CD14-positive monocyte (primary cell): ENCODE measurements around the gene KLHL14. TPM values are rescaled to one million over a fixed set of nuclear protein-coding genes. Genes with fewer than 3 reads are reported as not detected.

Source experiments
- DNase-seq, 3 donors: peaks; one replicate each; pipeline ENCODE4 v3.0.0-alpha.2; 2011 to 2022
- H2AFZ ChIP-seq: 2 replicates; pipeline ENCODE4 v1.6.0; 2012; ENCODE audit warnings: mild to moderate bottlenecking, low read depth, low read length, inconsistent platforms; ENCODE audit not compliant: insufficient read depth, poor library complexity, severe bottlenecking
- H3K27ac ChIP-seq, 2 donors: 1 replicate in 1 of 2; 2 replicates in 1 of 2; pipeline ENCODE4 v1.5.1; 2012 to 2013; ENCODE audit warnings: low read length in 2 of 2, control low read depth in 1 of 2, inconsistent platforms in 1 of 2, low read depth in 1 of 2, mild to moderate bottlenecking in 1 of 2
- H3K27me3 ChIP-seq, 2 donors: one replicate each; pipeline versions ENCODE4 v1.6.0 to v1.6.1; 2011 to 2013; ENCODE audit warnings: low read length in 2 of 2; ENCODE audit not compliant: control insufficient read depth in 2 of 2, insufficient read depth in 2 of 2
- H3K36me3 ChIP-seq, 2 donors: replicated peaks in 1 of 2; 1 replicate in 1 of 2; 2 replicates in 1 of 2; pipeline versions ENCODE4 v1.5.1 to v1.6.1; 2012 to 2013; ENCODE audit warnings: low read length in 2 of 2, control low read depth in 1 of 2, inconsistent platforms in 1 of 2, mild to moderate bottlenecking in 1 of 2; ENCODE audit not compliant: insufficient read depth in 2 of 2, control insufficient read depth in 1 of 2
- H3K4me1 ChIP-seq, 2 donors: 1 replicate in 1 of 2; 2 replicates in 1 of 2; pipeline versions ENCODE4 v1.5.1 to v1.6.1; 2012 to 2013; ENCODE audit warnings: low read length in 2 of 2, control low read depth in 1 of 2, inconsistent platforms in 1 of 2, mild to moderate bottlenecking in 1 of 2, moderate library complexity in 1 of 2; ENCODE audit not compliant: insufficient read depth in 2 of 2, control insufficient read depth in 1 of 2
- H3K4me2 ChIP-seq: replicated peaks from 2 replicates; pipeline ENCODE3; 2012; ENCODE audit warnings: low read length, moderate library complexity, mild to moderate bottlenecking; ENCODE audit not compliant: poor library complexity, severe bottlenecking; ENCODE audit errors: extremely low read depth
- H3K4me3 ChIP-seq, 3 experiments: fragments of 200-600 bp in 1 of 3; sonication (generic) in 1 of 3; replicated peaks in 1 of 3; 1 replicate in 2 of 3; 2 replicates in 1 of 3; pipeline ENCODE4 v1.5.1; 2011 to 2013; ENCODE audit warnings: low read length in 3 of 3, mild to moderate bottlenecking in 3 of 3, control low read depth in 2 of 3, low read depth in 2 of 3, inconsistent platforms in 1 of 3, moderate library complexity in 1 of 3
- H3K79me2 ChIP-seq: 2 replicates; pipeline ENCODE4 v1.6.0; 2012; ENCODE audit warnings: mild to moderate bottlenecking, control low read depth, inconsistent platforms, low read length, moderate library complexity; ENCODE audit not compliant: insufficient read depth
- H3K9ac ChIP-seq: 2 replicates; pipeline ENCODE4 v1.6.0; 2017; ENCODE audit warnings: low read length, mild to moderate bottlenecking; ENCODE audit not compliant: insufficient read depth, poor library complexity, severe bottlenecking
- H3K9me3 ChIP-seq, 2 donors: replicated peaks in 1 of 2; 1 replicate in 1 of 2; 2 replicates in 1 of 2; pipeline versions ENCODE4 v1.5.1 to v1.6.1; 2012 to 2013; ENCODE audit warnings: low read length in 2 of 2, control low read depth in 1 of 2; ENCODE audit not compliant: control insufficient read depth in 1 of 2, insufficient read depth in 1 of 2
- H4K20me1 ChIP-seq: 2 replicates; pipeline ENCODE4 v1.6.0; 2012; ENCODE audit warnings: mild to moderate bottlenecking, low read length, control low read depth, moderate library complexity; ENCODE audit not compliant: insufficient read depth
- H3K27ac Mint-ChIP-seq, 7 donors: one replicate each; pipeline ENCODE4 v1.8.0; 2020; ENCODE audit warnings: mild to moderate bottlenecking in 7 of 7, mixed read lengths in 7 of 7, moderate library complexity in 6 of 7, inconsistent platforms in 2 of 7
- H3K27me3 Mint-ChIP-seq, 3 donors: one replicate each; pipeline ENCODE4 v1.8.0; 2021 to 2022; ENCODE audit warnings: low read depth in 3 of 3, mild to moderate bottlenecking in 3 of 3, mixed read lengths in 3 of 3, moderate library complexity in 3 of 3, inconsistent platforms in 1 of 3
- H3K36me3 Mint-ChIP-seq, 2 donors: one replicate each; pipeline ENCODE4 v1.8.0; 2020; ENCODE audit warnings: mixed read lengths in 2 of 2, inconsistent platforms in 1 of 2, mild to moderate bottlenecking in 1 of 2
- H3K4me1 Mint-ChIP-seq: one replicate; pipeline ENCODE4 v1.8.0; 2020; ENCODE audit warnings: mild to moderate bottlenecking, mixed read lengths
- H3K4me3 Mint-ChIP-seq, 2 donors: one replicate each; pipeline ENCODE4 v1.8.0; 2020; ENCODE audit warnings: mild to moderate bottlenecking in 2 of 2, mixed read lengths in 2 of 2, moderate library complexity in 1 of 2
- H3K9me3 Mint-ChIP-seq, 7 donors: one replicate each; pipeline ENCODE4 v1.8.0; 2020 to 2022; ENCODE audit warnings: mixed read lengths in 7 of 7, mild to moderate bottlenecking in 6 of 7, moderate library complexity in 6 of 7, inconsistent platforms in 2 of 7
- CTCF ChIP-seq: fragments of 200-600 bp; IDR thresholded peaks from one replicate; pipeline ENCODE4 v1.8.0; 2022; ENCODE audit warnings: antibody characterized with exemption, mild to moderate bottlenecking
- WGBS: methylation state at CpG from one replicate; pipeline ENCODE4 v1.1.5; 2013; ENCODE audit warnings: missing lambda C conversion rate; ENCODE audit not compliant: insufficient coverage; 5-methylcytosine and 5-hydroxymethylcytosine counted together
- intact Hi-C, 2 donors: fragments of 100-400 bp; cut with micrococcal nuclease; formaldehyde crosslinking; loops; one replicate each; pipeline versions ENCODE4 v1.15.0 to v1.15.1; 2023
- polyA plus RNA-seq, 3 donors: library from polyadenylated mRNA; depleted of rRNA in 1 of 3; unstranded in 2 of 3; stranded (reverse) in 1 of 3; fragments of 300-500 nt in 2 of 3; fragments of >200 nt in 1 of 3; fragmentation: Illumina TruSeq in 2 of 3; gene quantifications; 1 replicate in 2 of 3; 2 replicates in 1 of 3; pipeline ENCODE4 v1.2.3, GENCODE V29; 2012 to 2021

KLHL14 gene
- polyA plus RNA-seq, 3 donors = 0.08 TPM; not detected in 2

GRCh38 chr18:32730068-32730467 is 42.8 kb downstream of the KLHL14 start:
- Histone ChIP-seq H3K4me1 (no peaks in the 10 kb centered on the region), H3K9ac (no peak overlapping the region), H3K4me2 (no peak overlapping the region), H4K20me1 (no peaks in the 10 kb centered on the region), H3K27me3 (no peaks in the 10 kb centered on the region), H3K36me3 (no peaks in the 10 kb centered on the region), H3K4me3 (peak overlapping the region in 1 of 3 experiments; percentile 2), H3K79me2 (no peaks in the 10 kb centered on the region), H2AFZ (no peak overlapping the region), H3K9me3 (no peaks in the 10 kb centered on the region), H3K27ac (no peak overlapping the region)
- intact Hi-C loops = no loop called here
- peaks cover 2% of the 10 kb centered on the region for H3K4me1 Mint-ChIP-seq
- no peak overlapping the region for H3K27ac Mint-ChIP-seq
- no peak for DNase-seq
- H3K36me3 Mint-ChIP-seq = no peaks in the 10 kb centered on the region
- H3K9me3 Mint-ChIP-seq = peaks cover 0 to 3% (median 0%) of the 10 kb centered on the region in 7 donors
- no peak for TF ChIP-seq CTCF
- no CpG with 5 or more reads among the region's 2 CpGs for WGBS
- peaks cover 0 to 5% (median 1%) of the 10 kb centered on the region in 3 donors for H3K27me3 Mint-ChIP-seq
- peak overlapping the region in 1 of 2 donors; percentile 36 for H3K4me3 Mint-ChIP-seq

GRCh38 chr18:32724071-32724749 is 48.6 kb downstream of the KLHL14 start:
- WGBS = no CpG with 5 or more reads among the region's 3 CpGs
- TF ChIP-seq CTCF = no peak
- Histone ChIP-seq H3K79me2 (no peaks in the 10 kb centered on the region), H2AFZ (no peak overlapping the region), H3K27me3 (no peaks in the 10 kb centered on the region), H4K20me1 (no peaks in the 10 kb centered on the region), H3K9ac (no peak overlapping the region), H3K36me3 (no peaks in the 10 kb centered on the region), H3K4me3 (no peak overlapping the region), H3K4me2 (no peak overlapping the region), H3K27ac (no peak overlapping the region), H3K4me1 (no peaks in the 10 kb centered on the region), H3K9me3 (no peaks in the 10 kb centered on the region)
- H3K4me3 Mint-ChIP-seq = no peak overlapping the region
- DNase-seq = no peak
- H3K27me3 Mint-ChIP-seq = peaks cover 0 to 7% (median 0%) of the 10 kb centered on the region in 3 donors
- no peak overlapping the region for H3K27ac Mint-ChIP-seq
- no peaks in the 10 kb centered on the region for H3K4me1 Mint-ChIP-seq
- H3K9me3 Mint-ChIP-seq = peaks cover 0 to 2% (median 0%) of the 10 kb centered on the region in 7 donors
- no peaks in the 10 kb centered on the region for H3K36me3 Mint-ChIP-seq
- intact Hi-C loops = no loop called here
